Small intestine (tissue), 7 donors: ENCODE measurements around the gene FOS. TPM values are rescaled to one million over a fixed set of nuclear protein-coding genes. Genes with fewer than 3 reads are reported as not detected.

Source experiments
- DNase-seq, 2 donors: peaks; one replicate each; pipeline versions ENCODE4 v3.0.0 to v3.0.0-alpha.2; 2013
- FAIRE-seq: peaks from 2 replicates; lab custom pipeline; 2012; peaks lifted over from hg19 to GRCh38; lab: Jason Lieb, UNC
- H3K27ac ChIP-seq, 3 donors: one replicate each; pipeline ENCODE4 v1.5.1; 2013; ENCODE audit warnings: low read length in 2 of 3, mild to moderate bottlenecking in 2 of 3, control low read depth in 1 of 3, inconsistent platforms in 1 of 3, low read depth in 1 of 3, moderate library complexity in 1 of 3
- H3K27me3 ChIP-seq, 3 donors: one replicate each; pipeline ENCODE4 v1.6.1; 2013; ENCODE audit warnings: low read length in 3 of 3, inconsistent platforms in 1 of 3; ENCODE audit not compliant: control insufficient read depth in 3 of 3, insufficient read depth in 3 of 3
- H3K36me3 ChIP-seq, 3 donors: one replicate each; pipeline ENCODE4 v1.6.1; 2013; ENCODE audit warnings: low read length in 3 of 3, inconsistent platforms in 1 of 3, low read depth in 1 of 3, mild to moderate bottlenecking in 1 of 3, moderate library complexity in 1 of 3; ENCODE audit not compliant: control insufficient read depth in 3 of 3, insufficient read depth in 2 of 3
- H3K4me1 ChIP-seq, 3 donors: one replicate each; pipeline ENCODE4 v1.6.1; 2013; ENCODE audit warnings: low read length in 2 of 3, inconsistent platforms in 1 of 3, low read depth in 1 of 3, mild to moderate bottlenecking in 1 of 3, moderate library complexity in 1 of 3; ENCODE audit not compliant: control insufficient read depth in 3 of 3, insufficient read depth in 2 of 3
- H3K4me3 ChIP-seq, 3 donors: one replicate each; pipeline ENCODE4 v1.5.1; 2013; ENCODE audit warnings: low read length in 3 of 3, control low read depth in 1 of 3, inconsistent platforms in 1 of 3, low read depth in 1 of 3, mild to moderate bottlenecking in 1 of 3, moderate library complexity in 1 of 3
- H3K9me3 ChIP-seq, 2 donors: one replicate each; pipeline ENCODE4 v1.6.1; 2013; ENCODE audit warnings: low read depth in 1 of 2, low read length in 1 of 2; ENCODE audit not compliant: control insufficient read depth in 2 of 2, insufficient read depth in 1 of 2
- WGBS, 3 donors: extraction: QIAGEN DNeasy Blood & Tissue Kit; methylation state at CpG; one replicate each; pipeline ENCODE4 v1.1.7; 2013; 5-methylcytosine and 5-hydroxymethylcytosine counted together
- polyA plus RNA-seq, 4 donors: library from polyadenylated mRNA; stranded (reverse) in 3 of 4; unstranded in 1 of 4; fragments of 200-250 nt in 3 of 4; fragments of 120-200 nt in 1 of 4; gene quantifications; one replicate each; pipeline versions ENCODE4 v1.2.1 to v1.2.3, GENCODE V29; 2013
- donor health status: healthy with polysubstance abuse.
- donor health status: control.
- donor health status: control.
- donor health status: Bipolar disorder and iron deficiency.
- donor health status: healthy.

The FOS gene
- polyA plus RNA-seq, 4 donors: 71.6 to 1,102 (median 240) TPM

- Histone ChIP-seq H3K27ac (no peak overlapping the region), H3K9me3 (no peaks in the 10 kb centered on the region), H3K27me3 (no peaks in the 10 kb centered on the region), H3K4me1 (peaks cover under 1 to 11% (median 7%) of the 10 kb centered on the region in 3 donors), H3K4me3 (no peak overlapping the region), H3K36me3 (no peaks in the 10 kb centered on the region)
- DNase-seq: no peak
- no peak for FAIRE-seq
- 92 to 96% (median 96%) methylated on average over 5 of the region's 5 CpGs for WGBS, 3 donors
Measured at GRCh38 chr14:75244121-75244520, 34.5 kb upstream of the FOS start.

- FAIRE-seq: no peak
Measured at GRCh38 chr14:75246546-75247285, 31.9 kb upstream of the FOS start.

GRCh38 chr14:75247286-75247922, 31.2 kb upstream of the FOS start:
- FAIRE-seq (no peak), DNase-seq (peak; percentile 45 to 75)
- 20 to 36% (median 22%) methylated on average over 15 of the region's 15 CpGs for WGBS, 3 donors
- H3K27ac ChIP-seq: peak overlapping the region in 1 of 3 donors; percentile 68
- H3K4me3 ChIP-seq: no peak overlapping the region
- no peaks in the 10 kb centered on the region for H3K9me3 ChIP-seq
- H3K4me1 ChIP-seq: peaks cover 0 to 12% (median 7%) of the 10 kb centered on the region in 3 donors
- H3K27me3 ChIP-seq: no peaks in the 10 kb centered on the region
- H3K36me3 ChIP-seq: no peaks in the 10 kb centered on the region

More at GRCh38 chr14:75246546-75247285, 31.9 kb upstream of the FOS start:
- Histone ChIP-seq H3K4me1 (peaks cover 0 to 7% (median 7%) of the 10 kb centered on the region in 3 donors), H3K36me3 (no peaks in the 10 kb centered on the region), H3K9me3 (no peaks in the 10 kb centered on the region), H3K27ac (peak overlapping the region in 1 of 3 donors; percentile 68), H3K27me3 (no peaks in the 10 kb centered on the region), H3K4me3 (no peak overlapping the region)
- 69 to 80% (median 70%) methylated on average over 7 of the region's 7 CpGs for WGBS, 3 donors
- no peak for DNase-seq

- Histone ChIP-seq H3K36me3 (no peaks in the 10 kb centered on the region), H3K4me1 (peaks cover 0 to 15% (median 7%) of the 10 kb centered on the region in 3 donors), H3K27me3 (no peaks in the 10 kb centered on the region), H3K27ac (peak overlapping the region in 1 of 3 donors; percentile 40), H3K4me3 (no peak overlapping the region), H3K9me3 (no peaks in the 10 kb centered on the region)
- FAIRE-seq: no peak
- DNase-seq: no peak
- 75 to 81% (median 75%) methylated on average over 6 of the region's 6 CpGs for WGBS, 3 donors
Measured at GRCh38 chr14:75247939-75248338, 30.7 kb upstream of the FOS start.

GRCh38 chr14:75249251-75249957, 29.2 kb upstream of the FOS start:
- DNase-seq (peak in 1 of 2 donors; percentile 79), FAIRE-seq (no peak)
- H3K27me3 ChIP-seq: no peaks in the 10 kb centered on the region
- no peaks in the 10 kb centered on the region for H3K36me3 ChIP-seq
- H3K4me1 ChIP-seq: peaks cover 0 to 21% (median 7%) of the 10 kb centered on the region in 3 donors
- H3K4me3 ChIP-seq: no peak overlapping the region
- peak overlapping the region in 1 of 3 donors; percentile 35 for H3K27ac ChIP-seq
- WGBS, 3 donors: 60 to 73% (median 71%) methylated on average over 10 of the region's 10 CpGs
- H3K9me3 ChIP-seq: no peaks in the 10 kb centered on the region

GRCh38 chr14:75249958-75250336, 28.7 kb upstream of the FOS start:
- Histone ChIP-seq H3K27me3 (no peaks in the 10 kb centered on the region), H3K27ac (peak overlapping the region in 1 of 3 donors; percentile 35), H3K9me3 (no peaks in the 10 kb centered on the region), H3K36me3 (no peaks in the 10 kb centered on the region), H3K4me3 (no peak overlapping the region), H3K4me1 (peaks cover 0 to 26% (median 7%) of the 10 kb centered on the region in 3 donors)
- no peak for FAIRE-seq
- no peak for DNase-seq
- WGBS, 3 donors: 69 to 82% (median 79%) methylated on average over 2 of the region's 2 CpGs

- Histone ChIP-seq H3K27ac (peak overlapping the region in 1 of 3 donors; percentile 44), H3K9me3 (no peaks in the 10 kb centered on the region), H3K4me3 (no peak overlapping the region), H3K4me1 (peaks cover 0 to 33% (median 7%) of the 10 kb centered on the region in 3 donors), H3K36me3 (no peaks in the 10 kb centered on the region), H3K27me3 (no peaks in the 10 kb centered on the region)
- 76 to 87% (median 81%) methylated on average over 4 of the region's 4 CpGs for WGBS, 3 donors
- no peak for FAIRE-seq
- DNase-seq: no peak
Measured at GRCh38 chr14:75250800-75251199, 27.8 kb upstream of the FOS start.

- no peak overlapping the region for H3K4me3 ChIP-seq
- H3K36me3 ChIP-seq: no peaks in the 10 kb centered on the region
- peak; percentile 86 to 92 for DNase-seq
- no peaks in the 10 kb centered on the region for H3K27me3 ChIP-seq
- peaks cover 0 to 31% (median 3%) of the 10 kb centered on the region in 3 donors for H3K4me1 ChIP-seq
- H3K27ac ChIP-seq: peak overlapping the region; percentile 84 to 95 (median 85)
- H3K9me3 ChIP-seq: no peaks in the 10 kb centered on the region
- FAIRE-seq: no peak
- 29 to 65% (median 42%) methylated on average over 10 of the region's 10 CpGs for WGBS, 3 donors
Measured at GRCh38 chr14:75252254-75252837, 26.3 kb upstream of the FOS start.
